GM19395 (cell line): ENCODE measurements around the gene ATXN7.

Experiments
- ATAC-seq: cut with Tn5 transposase; IDR thresholded peaks from one replicate; pipeline ENCODE4 v1.9.1; 2021; ENCODE audit warnings: mild to moderate bottlenecking, moderate library complexity; ENCODE audit not compliant: unreplicated experiment

ATXN7 gene

DNA sequence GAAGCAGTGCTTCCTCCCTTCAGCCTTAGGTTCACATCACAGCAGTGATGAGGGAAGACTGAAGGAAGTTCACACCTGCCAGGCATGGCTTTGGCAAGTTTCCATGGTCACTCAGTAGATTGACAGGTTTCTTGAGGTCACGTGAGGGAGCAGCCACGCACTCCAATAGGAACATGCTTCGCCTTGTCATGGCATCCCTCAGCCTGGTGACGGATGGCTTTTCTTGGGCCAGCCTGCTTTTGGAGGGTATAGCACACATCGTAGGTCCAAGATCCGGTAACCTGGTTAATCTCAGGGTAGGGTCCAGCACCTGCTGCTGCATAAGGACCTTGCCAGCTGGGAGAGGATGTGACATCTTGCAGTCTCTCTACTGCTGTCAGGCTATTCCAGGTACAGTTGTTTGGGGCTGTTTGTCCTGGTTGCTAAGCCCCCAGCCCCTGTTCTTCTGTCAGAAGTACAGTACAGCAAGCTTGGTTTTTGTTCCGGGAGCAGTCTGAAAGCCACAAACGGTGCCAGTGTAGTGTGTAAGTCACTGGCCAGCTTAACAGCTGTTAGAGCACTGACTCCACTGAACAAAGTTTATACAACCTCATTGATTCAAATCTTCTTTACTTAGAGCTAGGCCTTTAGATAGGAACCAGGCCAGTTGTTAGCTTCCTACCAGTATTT, 117.3 kb downstream of the ATXN7 start:
- ATAC-seq = no peak

- peak; percentile 71 for ATAC-seq
These were observed 118.3 kb downstream of the ATXN7 start for GRCh38 chr3:63981980-63982379.

- no peak for ATAC-seq
These were observed 120.7 kb downstream of the ATXN7 start for GRCh38 chr3:63984391-63984790.

GRCh38 chr3:63986146-63986545, 122.5 kb downstream of the ATXN7 start:
- no peak for ATAC-seq

DNA sequence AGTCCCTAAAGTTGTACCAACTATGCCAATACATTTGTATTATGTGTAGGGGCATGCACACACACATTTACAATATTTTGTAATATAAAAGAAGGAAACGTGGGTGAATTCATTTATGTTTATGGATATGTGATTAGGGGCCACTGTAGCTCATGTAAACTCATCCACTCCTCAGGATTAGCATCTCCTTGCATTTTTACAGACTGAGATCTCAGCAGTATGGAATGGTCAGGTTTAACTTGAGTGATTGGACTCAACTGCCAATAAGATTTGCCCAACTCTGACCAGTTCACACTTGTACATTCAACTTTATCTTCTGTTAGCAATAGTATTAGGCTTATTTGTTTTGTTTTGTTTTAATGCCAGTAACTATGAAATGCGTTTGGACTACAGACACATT, 123.2 kb downstream of the ATXN7 start:
- no peak for ATAC-seq

- no peak for ATAC-seq
These were observed 125.3 kb downstream of the ATXN7 start for GRCh38 chr3:63988943-63989342.

DNA sequence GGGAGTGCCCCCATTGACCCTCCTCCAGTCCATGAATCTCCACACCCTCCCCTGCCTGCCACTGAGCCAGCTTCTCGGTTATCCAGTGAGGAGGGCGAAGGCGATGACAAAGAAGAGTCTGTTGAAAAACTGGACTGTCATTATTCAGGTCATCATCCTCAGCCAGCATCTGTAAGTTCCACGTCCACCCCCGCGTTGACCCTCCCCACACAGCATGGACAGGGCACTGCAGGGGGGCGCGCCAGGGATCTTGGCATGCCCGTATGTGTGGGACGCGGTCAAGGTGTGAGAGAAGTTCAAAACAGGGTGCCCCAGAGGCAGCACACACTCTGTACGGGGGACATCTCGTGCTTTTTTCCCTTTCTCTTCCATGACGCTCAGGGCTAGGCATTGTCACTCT, 126.5 kb downstream of the ATXN7 start:
- ATAC-seq = no peak

DNA sequence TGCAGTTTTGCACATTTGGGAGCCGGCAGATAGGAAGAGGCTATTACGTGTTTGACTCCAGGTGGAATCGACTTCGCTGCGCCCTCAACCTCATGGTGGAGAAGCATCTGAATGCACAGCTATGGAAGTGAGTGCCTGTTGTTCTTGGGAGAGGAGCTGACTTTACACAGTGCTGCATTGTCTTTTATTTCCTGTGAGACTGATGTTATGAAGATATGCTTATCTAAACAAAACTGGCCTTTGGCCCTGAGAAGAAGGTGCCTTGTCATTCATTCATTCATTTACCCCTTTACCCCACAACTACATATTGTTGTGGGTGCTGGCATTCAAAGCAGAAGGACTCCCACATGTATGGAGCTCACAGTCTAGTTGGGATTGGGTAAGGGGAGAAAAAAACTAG, 127.1 kb downstream of the ATXN7 start:
- no peak for ATAC-seq

GRCh38 chr3:63991666-63992065, 128.0 kb downstream of the ATXN7 start:
- ATAC-seq = no peak

- ATAC-seq = no peak
These were observed 129.0 kb downstream of the ATXN7 start for GRCh38 chr3:63992516-63993209.

- peak; percentile 89 for ATAC-seq
These were observed 130.0 kb downstream of the ATXN7 start for GRCh38 chr3:63993653-63994079.

DNA sequence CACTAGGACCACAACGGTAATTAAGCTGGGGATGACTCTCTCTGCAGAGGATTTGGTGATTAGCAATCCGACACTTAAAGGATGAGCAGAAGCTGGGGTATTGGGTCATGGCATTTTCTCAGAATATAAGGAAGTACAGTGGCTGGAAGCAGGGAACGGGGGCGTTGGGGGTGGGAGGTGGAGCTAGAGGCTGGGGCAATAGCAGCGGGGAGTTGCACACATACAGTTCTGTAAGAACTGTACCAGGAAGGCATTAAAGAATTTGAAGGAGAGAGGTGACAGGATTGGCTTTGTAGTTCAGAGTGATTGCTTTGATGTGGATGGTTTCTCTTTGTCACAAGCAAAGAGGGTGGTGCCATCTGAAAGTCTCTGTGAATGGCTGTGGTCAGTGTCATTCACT, 131.4 kb downstream of the ATXN7 start:
- ATAC-seq = no peak

GRCh38 chr3:63998852-63999754, 135.4 kb downstream of the ATXN7 start:
- ATAC-seq = no peak

DNA sequence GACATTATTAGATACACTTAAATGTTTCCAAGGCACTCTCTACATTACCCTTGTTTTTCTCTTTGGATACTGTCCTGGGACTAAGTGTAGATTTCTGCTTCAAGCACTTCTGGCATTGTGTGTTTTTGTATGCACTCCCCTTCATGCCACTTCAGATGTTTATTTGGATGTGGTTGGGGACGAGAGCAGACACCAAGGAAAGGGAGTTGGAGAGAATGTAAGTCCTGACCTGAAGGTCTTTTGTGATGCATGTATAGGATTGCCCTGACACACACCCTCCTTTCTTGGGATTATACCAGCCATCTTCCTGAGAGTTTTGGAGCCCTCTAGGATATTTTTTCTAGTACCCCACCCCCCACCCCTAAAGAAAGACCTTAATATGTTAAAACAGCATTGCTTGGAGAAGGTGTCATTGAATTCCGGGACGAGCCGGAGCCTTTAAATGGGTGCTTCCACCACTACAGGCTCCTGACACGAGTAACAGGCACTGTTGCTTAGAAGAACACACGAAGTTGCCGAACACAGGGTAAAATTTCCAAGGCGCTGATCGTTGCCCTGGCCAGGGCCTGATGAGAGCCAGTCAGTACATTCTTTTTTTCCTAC, 136.9 kb downstream of the ATXN7 start:
- ATAC-seq = no peak

DNA sequence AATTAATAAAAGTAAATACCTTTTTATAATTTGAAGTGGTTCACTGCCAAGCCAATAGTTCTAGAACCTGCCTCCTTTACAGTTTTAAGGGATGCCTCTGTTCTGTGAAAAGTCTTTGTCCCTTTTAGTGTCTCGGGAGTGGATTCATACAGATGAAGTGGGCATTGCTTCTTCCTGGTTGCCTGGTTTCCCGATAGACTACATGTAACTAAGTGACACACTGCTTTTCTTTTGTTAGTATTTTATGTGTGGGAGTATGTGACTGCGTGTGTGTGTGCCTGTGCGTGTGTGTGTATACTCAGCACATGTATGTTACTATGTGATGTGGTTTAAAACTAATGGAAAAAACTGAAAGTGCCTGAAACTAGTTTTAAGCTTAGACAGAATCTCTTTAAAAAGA, 138.6 kb downstream of the ATXN7 start:
- no peak for ATAC-seq

GRCh38 chr3:64003589-64003988, 139.9 kb downstream of the ATXN7 start:
- ATAC-seq = no peak

DNA sequence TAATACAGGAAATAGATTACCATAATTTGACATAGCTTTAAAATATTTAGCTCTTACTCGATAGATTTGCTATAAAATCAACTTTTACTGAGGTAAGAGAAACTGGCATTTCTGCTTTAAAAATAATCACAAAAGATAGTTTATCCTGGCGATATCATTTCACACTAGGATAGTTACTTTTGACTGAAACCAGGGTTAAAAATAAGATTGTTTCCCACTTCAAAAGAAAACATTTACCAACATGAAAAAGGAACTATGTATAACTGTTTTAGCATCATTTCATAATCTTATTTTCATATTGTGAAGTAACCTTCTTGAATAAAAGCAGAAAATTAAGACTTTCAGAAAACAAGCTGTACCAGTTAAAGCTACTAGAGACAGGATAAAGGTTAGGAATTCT, 144.3 kb downstream of the ATXN7 start:
- ATAC-seq = no peak

DNA sequence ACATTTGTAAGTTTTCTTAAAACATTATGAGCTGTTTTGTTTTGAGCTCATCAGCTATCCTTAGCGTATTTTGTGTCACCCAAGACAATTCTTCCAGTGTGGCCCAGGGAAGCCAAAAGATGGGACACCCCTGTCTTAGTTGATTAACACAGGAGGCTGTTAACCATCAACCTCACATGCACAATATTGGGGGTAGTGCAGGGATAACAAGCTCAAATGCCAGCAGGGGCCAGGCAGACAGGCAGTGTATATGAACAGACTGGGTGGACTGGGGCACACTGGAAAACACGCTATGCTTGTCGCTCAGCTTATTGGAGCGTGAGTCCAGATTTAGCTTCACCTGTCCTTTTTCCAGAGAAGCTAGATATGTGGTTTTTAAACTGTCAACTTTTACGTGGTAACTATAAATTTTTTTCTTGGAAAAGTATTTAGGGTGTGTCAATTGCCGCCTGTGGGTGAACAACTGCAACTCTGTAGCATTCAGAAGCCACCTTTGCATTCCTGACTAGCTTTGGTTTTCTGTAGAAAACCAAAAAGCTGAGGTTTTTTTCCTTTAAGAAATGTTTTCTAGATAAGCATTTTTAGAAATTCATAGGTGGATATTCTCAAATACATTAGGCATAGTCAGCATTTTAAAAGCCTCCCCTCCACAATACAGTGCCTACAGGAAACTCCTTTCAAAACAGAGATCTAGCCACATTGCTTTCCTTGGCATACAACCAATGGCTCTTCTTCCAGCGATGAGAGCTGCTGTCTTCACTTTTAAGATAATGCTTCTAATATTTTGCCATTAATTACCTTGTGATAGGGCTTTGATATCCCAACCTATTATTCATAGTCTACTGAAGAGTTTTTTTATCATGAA, 145.1 kb downstream of the ATXN7 start:
- ATAC-seq = no peak

GRCh38 chr3:64009528-64009927, 145.9 kb downstream of the ATXN7 start:
- ATAC-seq = no peak

DNA sequence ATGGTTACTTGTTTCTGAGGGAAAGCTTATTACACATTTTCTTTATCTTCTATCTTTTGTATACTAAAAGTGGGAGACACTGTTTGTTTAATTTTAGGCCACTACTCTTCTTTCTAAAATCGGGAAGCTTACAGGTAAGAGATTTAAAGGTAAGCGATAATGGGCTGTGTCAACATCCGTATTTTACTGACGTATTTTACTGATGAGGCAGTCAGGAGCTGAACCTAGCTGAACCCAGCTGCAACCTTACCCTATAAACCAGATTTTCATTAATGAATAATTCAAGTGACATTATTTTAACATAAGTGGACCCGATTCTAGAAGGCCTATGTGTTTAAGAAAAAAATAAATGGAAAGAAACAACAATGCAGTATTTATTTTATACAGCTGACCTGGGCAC, 146.5 kb downstream of the ATXN7 start:
- ATAC-seq = no peak
